Measurements from ENCODE around the gene LTF.

DNA sequence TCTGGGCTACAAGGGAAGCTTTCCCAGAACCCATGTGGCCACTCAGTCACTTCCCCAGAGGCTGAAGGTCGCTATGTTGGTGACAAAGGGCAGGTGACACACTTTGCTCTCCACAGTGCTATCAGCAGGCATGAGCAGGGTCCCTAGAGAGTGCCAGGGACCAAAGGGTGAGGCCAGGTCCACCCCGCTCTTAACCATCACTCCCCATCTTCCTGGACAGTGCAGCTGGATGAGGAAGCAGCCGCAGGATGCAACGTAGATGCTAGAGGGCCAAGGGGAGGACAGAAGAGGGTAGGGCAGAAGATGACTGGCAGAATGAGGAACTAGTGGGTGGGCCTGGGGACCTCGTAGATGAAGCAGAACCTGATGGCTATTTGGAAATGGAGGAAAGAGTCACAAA lies 13.6 kb upstream of the LTF start:
- TF ChIP-seq, protein P1, sequence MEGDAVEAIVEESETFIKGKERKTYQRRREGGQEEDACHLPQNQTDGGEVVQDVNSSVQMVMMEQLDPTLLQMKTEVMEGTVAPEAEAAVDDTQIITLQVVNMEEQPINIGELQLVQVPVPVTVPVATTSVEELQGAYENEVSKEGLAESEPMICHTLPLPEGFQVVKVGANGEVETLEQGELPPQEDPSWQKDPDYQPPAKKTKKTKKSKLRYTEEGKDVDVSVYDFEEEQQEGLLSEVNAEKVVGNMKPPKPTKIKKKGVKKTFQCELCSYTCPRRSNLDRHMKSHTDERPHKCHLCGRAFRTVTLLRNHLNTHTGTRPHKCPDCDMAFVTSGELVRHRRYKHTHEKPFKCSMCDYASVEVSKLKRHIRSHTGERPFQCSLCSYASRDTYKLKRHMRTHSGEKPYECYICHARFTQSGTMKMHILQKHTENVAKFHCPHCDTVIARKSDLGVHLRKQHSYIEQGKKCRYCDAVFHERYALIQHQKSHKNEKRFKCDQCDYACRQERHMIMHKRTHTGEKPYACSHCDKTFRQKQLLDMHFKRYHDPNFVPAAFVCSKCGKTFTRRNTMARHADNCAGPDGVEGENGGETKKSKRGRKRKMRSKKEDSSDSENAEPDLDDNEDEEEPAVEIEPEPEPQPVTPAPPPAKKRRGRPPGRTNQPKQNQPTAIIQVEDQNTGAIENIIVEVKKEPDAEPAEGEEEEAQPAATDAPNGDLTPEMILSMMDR (IDR thresholded peaks at IDR 0.05; ENCODE audit: insufficient read depth, low read depth, low read length) = no peak
- TF ChIP-seq EZH2 (IDR thresholded peaks at IDR 0.05; ENCODE audit: insufficient read depth, low read length) = no peak

Data from astrocyte (in vitro differentiated cells and primary cell).